ENCODE data around the gene PC.

GRCh38 chr11:66884443-66884842, 73.7 kb downstream of the PC start:
- TF ChIP-seq CTCF (IDR thresholded peaks at IDR 0.05) = no peak
- TF ChIP-seq POLR2A (IDR thresholded peaks at IDR 0.05) = no peak

Data from body of pancreas (tissue), 4 donors.